Measurements from ENCODE around the gene PLEKHA6.

PLEKHA6 gene

GRCh38 chr1:204181116-204181515 lies 178.6 kb downstream of the PLEKHA6 start:
- no peak for TF ChIP-seq CTCF (IDR thresholded peaks at IDR 0.05)
- Histone ChIP-seq H3K27ac (no peak overlapping the region), H3K4me3 (no peak overlapping the region)
- no peak for DNase-seq (ENCODE audit: low spot score)

GRCh38 chr1:204180133-204180532 lies 179.6 kb downstream of the PLEKHA6 start:
- DNase-seq (ENCODE audit: low spot score): no peak
- no peak overlapping the region for H3K4me3 ChIP-seq

GRCh38 chr1:204178487-204179281 lies 181.0 kb downstream of the PLEKHA6 start:
- TF ChIP-seq CTCF (IDR thresholded peaks at IDR 0.05): no peak
- no peak overlapping the region for H3K4me3 ChIP-seq
- no peak overlapping the region for H3K27ac ChIP-seq
- no peak for DNase-seq (ENCODE audit: low spot score)

More at GRCh38 chr1:204180133-204180532, 179.6 kb downstream of the PLEKHA6 start:
- H3K27ac ChIP-seq: no peak overlapping the region
- TF ChIP-seq CTCF (IDR thresholded peaks at IDR 0.05): no peak

GRCh38 chr1:204177133-204177532 lies 182.6 kb downstream of the PLEKHA6 start:
- H3K27ac ChIP-seq: no peak overlapping the region
- no peak overlapping the region for H3K4me3 ChIP-seq
- no peak for DNase-seq (ENCODE audit: low spot score)
- no peak for TF ChIP-seq CTCF (IDR thresholded peaks at IDR 0.05)

- Histone ChIP-seq H3K27ac (no peak overlapping the region), H3K4me3 (no peak overlapping the region)
- no peak for DNase-seq (ENCODE audit: low spot score)
- TF ChIP-seq CTCF (IDR thresholded peaks at IDR 0.05): no peak
Observed at GRCh38 chr1:204176049-204176448, 183.7 kb downstream of the PLEKHA6 start.

GRCh38 chr1:204174958-204175357 lies 184.8 kb downstream of the PLEKHA6 start:
- DNase-seq (ENCODE audit: low spot score): no peak
- H3K27ac ChIP-seq: no peak overlapping the region
- TF ChIP-seq CTCF (IDR thresholded peaks at IDR 0.05): no peak
- no peak overlapping the region for H3K4me3 ChIP-seq

- Histone ChIP-seq H3K27ac (no peak overlapping the region), H3K4me3 (no peak overlapping the region)
- no peak for DNase-seq (ENCODE audit: low spot score)
- no peak for TF ChIP-seq CTCF (IDR thresholded peaks at IDR 0.05)
Observed at GRCh38 chr1:204172404-204173029, 187.2 kb downstream of the PLEKHA6 start.
